Right cardiac atrium (tissue), 5 donors: ENCODE measurements around the gene LMCD1. TPM values are rescaled to one million over a fixed set of nuclear protein-coding genes. Genes with fewer than 3 reads are reported as not detected.

Experiments
- ATAC-seq, 2 donors: fragments of 200-7000 bp; cut with Tn5 transposase; one replicate each; pipeline versions ENCODE4 v1.8.0 to v1.9.1; 2020; ENCODE audit warnings: moderate library complexity in 2 of 2, mild to moderate bottlenecking in 1 of 2
- DNase-seq, 3 donors: peaks; one replicate each; pipeline ENCODE4 v3.0.0-alpha.2; 2020
- H3K27ac ChIP-seq: one replicate; pipeline ENCODE4 v1.5.1; 2013; ENCODE audit warnings: mild to moderate bottlenecking, low read length, control low read depth, moderate library complexity
- H3K27me3 ChIP-seq: one replicate; pipeline ENCODE4 v1.6.1; 2013; ENCODE audit not compliant: control insufficient read depth, insufficient read depth
- H3K4me1 ChIP-seq: one replicate; pipeline ENCODE4 v1.6.1; 2013; ENCODE audit warnings: low read length; ENCODE audit not compliant: control insufficient read depth, insufficient read depth
- H3K4me3 ChIP-seq: one replicate; pipeline ENCODE4 v1.5.1; 2013; ENCODE audit warnings: low read length, control low read depth
- H3K9me3 ChIP-seq: one replicate; pipeline ENCODE4 v1.6.1; 2013; ENCODE audit warnings: low read length; ENCODE audit not compliant: control insufficient read depth
- WGBS: extraction: QIAGEN DNeasy Blood & Tissue Kit; methylation state at CpG from one replicate; pipeline ENCODE4 v1.1.7; 2013; 5-methylcytosine and 5-hydroxymethylcytosine counted together
- intact Hi-C, 4 donors: fragments of 100-400 bp; cut with DNase I; formaldehyde crosslinking; loops; one replicate each; pipeline versions ENCODE4 v1.11.0 to v1.14.0; 2022 to 2023
- polyA plus RNA-seq: library from polyadenylated mRNA; stranded (reverse); fragments of 200-250 nt; gene quantifications from one replicate; pipeline ENCODE4 v1.2.3, GENCODE V29; 2013
- total RNA-seq, 4 donors: library from RNA; stranded (reverse); fragmentation: NEBNext Ultra II Directional; extraction: Animal tissue kit (Norgen Biotek cat#: 25700); gene quantifications; one replicate each; pipeline ENCODE4 v1.2.1, GENCODE V29; 2021
- donor health status: healthy with polysubstance abuse.
- donor health status: DM: no; HTN: yes; CAD: no.
- donor health status: DM: no; HTN: no; CAD: no.
- donor health status: DM: no; HTN: yes; CAD: no; lungs with severe emphysema.
- donor health status: DM: yes; HTN: yes; CAD: no.

The LMCD1 gene
- total and polyA plus RNA-seq, 5 donors = 43.4 to 57.8 (median 53.5) TPM

GRCh38 chr3:8491271-8492144, 10.1 kb upstream of the LMCD1 start:
- intact Hi-C loops = loop anchor here in 1 of 4 donors (10.0 kb wide), 1 partner anchor 47 kb away; no protein-coding TSS in a partner anchor
- H3K27me3 ChIP-seq = no peaks in the 10 kb centered on the region
- 62% methylated on average over 9 of the region's 9 CpGs for WGBS
- no peak overlapping the region for H3K27ac ChIP-seq
- H3K9me3 ChIP-seq = no peaks in the 10 kb centered on the region
- ATAC-seq = peak; percentile 48 to 69
- no peak overlapping the region for H3K4me3 ChIP-seq
- peaks cover 6% of the 10 kb centered on the region for H3K4me1 ChIP-seq
- peak; percentile 66 to 83 (median 76) for DNase-seq

- H3K9me3 ChIP-seq = no peaks in the 10 kb centered on the region
- no peak overlapping the region for H3K27ac ChIP-seq
- H3K27me3 ChIP-seq = no peaks in the 10 kb centered on the region
- no peak overlapping the region for H3K4me3 ChIP-seq
- 89% methylated on average over 7 of the region's 7 CpGs for WGBS
- DNase-seq = no peak
- peaks cover 6% of the 10 kb centered on the region for H3K4me1 ChIP-seq
- no peak for ATAC-seq
- intact Hi-C loops = loop anchor here in 1 of 4 donors (10.0 kb wide), 1 partner anchor 48 kb away; no protein-coding TSS in a partner anchor
Measured at GRCh38 chr3:8492744-8493511, 8.7 kb upstream of the LMCD1 start.

GRCh38 chr3:8493744-8494143, 7.9 kb upstream of the LMCD1 start:
- Histone ChIP-seq H3K27me3 (no peaks in the 10 kb centered on the region), H3K9me3 (no peaks in the 10 kb centered on the region), H3K4me1 (peaks cover 6% of the 10 kb centered on the region), H3K4me3 (no peak overlapping the region), H3K27ac (no peak overlapping the region)
- no peak for DNase-seq
- 92% methylated on average over 4 of the region's 4 CpGs for WGBS
- ATAC-seq = no peak
- intact Hi-C loops = loop anchor here in 1 of 4 donors (10.0 kb wide), 1 partner anchor 49 kb away; no protein-coding TSS in a partner anchor

GRCh38 chr3:8494327-8494726, 7.3 kb upstream of the LMCD1 start:
- intact Hi-C loops = loop anchor here in 1 of 4 donors (10.0 kb wide), 1 partner anchor 50 kb away; no protein-coding TSS in a partner anchor
- H3K27me3 ChIP-seq = no peaks in the 10 kb centered on the region
- WGBS = 97% methylated on average over 8 of the region's 8 CpGs
- H3K4me1 ChIP-seq = peaks cover 7% of the 10 kb centered on the region
- H3K27ac ChIP-seq = no peak overlapping the region
- DNase-seq (no peak), ATAC-seq (no peak)
- no peaks in the 10 kb centered on the region for H3K9me3 ChIP-seq
- no peak overlapping the region for H3K4me3 ChIP-seq

GRCh38 chr3:8497582-8497981, 4.0 kb upstream of the LMCD1 start:
- Histone ChIP-seq H3K9me3 (no peaks in the 10 kb centered on the region), H3K4me3 (no peak overlapping the region), H3K4me1 (peaks cover 8% of the 10 kb centered on the region), H3K27ac (no peak overlapping the region), H3K27me3 (no peaks in the 10 kb centered on the region)
- 84% methylated on average over 1 of the region's 1 CpG for WGBS
- intact Hi-C loops = loop anchor here in 1 of 4 donors (10.0 kb wide), 1 partner anchor 53 kb away; no protein-coding TSS in a partner anchor
- DNase-seq (no peak), ATAC-seq (no peak)

- peak overlapping the region; percentile 28 for H3K27ac ChIP-seq
- DNase-seq (no peak), ATAC-seq (no peak)
- no peaks in the 10 kb centered on the region for H3K9me3 ChIP-seq
- H3K27me3 ChIP-seq = no peaks in the 10 kb centered on the region
- H3K4me1 ChIP-seq = peaks cover 11% of the 10 kb centered on the region
- H3K4me3 ChIP-seq = no peak overlapping the region
- WGBS = 12% methylated on average over 1 of the region's 1 CpG
- intact Hi-C loops = loop anchor here in 1 of 4 donors (10.0 kb wide), 1 partner anchor 54 kb away; no protein-coding TSS in a partner anchor
Measured at GRCh38 chr3:8499181-8499611, 2.4 kb upstream of the LMCD1 start.

- intact Hi-C loops = loop anchor here in 1 of 4 donors (10.0 kb wide), 1 partner anchor 54 kb away; no protein-coding TSS in a partner anchor
- no peaks in the 10 kb centered on the region for H3K27me3 ChIP-seq
- H3K9me3 ChIP-seq = no peaks in the 10 kb centered on the region
- DNase-seq (no peak), ATAC-seq (no peak)
- H3K4me3 ChIP-seq = peak overlapping the region; percentile 65
- H3K27ac ChIP-seq = peak overlapping the region; percentile 82
- peaks cover 16% of the 10 kb centered on the region for H3K4me1 ChIP-seq
- 24% methylated on average over 11 of the region's 11 CpGs for WGBS
Measured at GRCh38 chr3:8500319-8500988, 1.2 kb upstream of the LMCD1 start.

- 9% methylated on average over 8 of the region's 8 CpGs for WGBS
- peak overlapping the region; percentile 65 for H3K4me3 ChIP-seq
- no peaks in the 10 kb centered on the region for H3K27me3 ChIP-seq
- no peak for ATAC-seq
- peaks cover 19% of the 10 kb centered on the region for H3K4me1 ChIP-seq
- H3K9me3 ChIP-seq = no peaks in the 10 kb centered on the region
- intact Hi-C loops = loop anchor here in 1 of 4 donors (10.0 kb wide), 1 partner anchor 54 kb away; no protein-coding TSS in a partner anchor
- no peak for DNase-seq
- H3K27ac ChIP-seq = peak overlapping the region; percentile 90
Measured at GRCh38 chr3:8500989-8501370, 643 bp upstream of the LMCD1 start.

GRCh38 chr3:8503461-8503860, 1.8 kb downstream of the LMCD1 start:
- peak overlapping the region; percentile 25 for H3K4me3 ChIP-seq
- peak overlapping the region; percentile 69 for H3K27ac ChIP-seq
- no peaks in the 10 kb centered on the region for H3K27me3 ChIP-seq
- intact Hi-C loops = loop anchor here in 1 of 4 donors (10.0 kb wide), 1 partner anchor 51 kb away; no protein-coding TSS in a partner anchor
- H3K9me3 ChIP-seq = no peaks in the 10 kb centered on the region
- DNase-seq = no peak
- ATAC-seq = no peak
- 38% methylated on average over 1 of the region's 1 CpG for WGBS
- peaks cover 23% of the 10 kb centered on the region for H3K4me1 ChIP-seq

GRCh38 chr3:8503871-8504610, 2.4 kb downstream of the LMCD1 start:
- peaks cover 23% of the 10 kb centered on the region for H3K4me1 ChIP-seq
- no peaks in the 10 kb centered on the region for H3K27me3 ChIP-seq
- intact Hi-C loops = loop anchor here in 1 of 4 donors (10.0 kb wide), 1 partner anchor 51 kb away; no protein-coding TSS in a partner anchor
- WGBS = 29% methylated on average over 8 of the region's 8 CpGs
- H3K4me3 ChIP-seq = peak overlapping the region; percentile 29
- DNase-seq (peak in 1 of 3 donors; percentile 45), ATAC-seq (no peak)
- H3K27ac ChIP-seq = peak overlapping the region; percentile 69
- no peaks in the 10 kb centered on the region for H3K9me3 ChIP-seq
